Progenitor cell of endocrine pancreas (in vitro differentiated cells): ENCODE data around the gene CNNM3. TPM values are rescaled to one million over a fixed set of nuclear protein-coding genes. Genes with fewer than 3 reads are reported as not detected.
"Not testable (repeated sequence)": the region's sequence is repeated elsewhere in the genome, so short reads cannot be mapped to it uniquely, and the experiment has no call there.

Experiments used
- DNase-seq: peaks from one replicate; pipeline ENCODE4 v3.0.0; 2021; ENCODE audit warnings: low spot score; ENCODE audit not compliant: unreplicated experiment
- H3K27ac Mint-ChIP-seq: 2 replicates; pipeline ENCODE4 v1.8.0; 2021; ENCODE audit warnings: mild to moderate bottlenecking, moderate library complexity, mixed read lengths
- H3K27me3 Mint-ChIP-seq: 2 replicates; pipeline ENCODE4 v1.8.0; 2021; ENCODE audit warnings: mixed read lengths
- H3K36me3 Mint-ChIP-seq: 2 replicates; pipeline ENCODE4 v1.8.0; 2022; ENCODE audit warnings: mixed read lengths; ENCODE audit not compliant: insufficient read depth
- H3K4me1 Mint-ChIP-seq: 2 replicates; pipeline ENCODE4 v1.8.0; 2021; ENCODE audit warnings: low read depth, mixed read lengths
- H3K4me3 Mint-ChIP-seq: 2 replicates; pipeline ENCODE4 v1.8.0; 2021; ENCODE audit warnings: low read depth, mild to moderate bottlenecking, moderate library complexity, mixed read lengths
- H3K9me3 Mint-ChIP-seq: 2 replicates; pipeline ENCODE4 v1.8.0; 2021; ENCODE audit warnings: low read depth, mixed read lengths
- total RNA-seq: library from RNA; stranded (reverse); gene quantifications from 2 replicates; pipeline ENCODE4 v1.2.1, GENCODE V29; 2021
- TF ChIP-seq, protein P1 (sequence below): fragments of 200-600 bp; sonication (generic); IDR thresholded peaks from one replicate; pipeline ENCODE4 v1.5.0; 2021; ENCODE audit warnings: antibody characterized with exemption, mild to moderate bottlenecking; ENCODE audit not compliant: unreplicated experiment

Gene CNNM3
- total RNA-seq, 1 donor from 2014 or later, result 54.0 TPM

DNA sequence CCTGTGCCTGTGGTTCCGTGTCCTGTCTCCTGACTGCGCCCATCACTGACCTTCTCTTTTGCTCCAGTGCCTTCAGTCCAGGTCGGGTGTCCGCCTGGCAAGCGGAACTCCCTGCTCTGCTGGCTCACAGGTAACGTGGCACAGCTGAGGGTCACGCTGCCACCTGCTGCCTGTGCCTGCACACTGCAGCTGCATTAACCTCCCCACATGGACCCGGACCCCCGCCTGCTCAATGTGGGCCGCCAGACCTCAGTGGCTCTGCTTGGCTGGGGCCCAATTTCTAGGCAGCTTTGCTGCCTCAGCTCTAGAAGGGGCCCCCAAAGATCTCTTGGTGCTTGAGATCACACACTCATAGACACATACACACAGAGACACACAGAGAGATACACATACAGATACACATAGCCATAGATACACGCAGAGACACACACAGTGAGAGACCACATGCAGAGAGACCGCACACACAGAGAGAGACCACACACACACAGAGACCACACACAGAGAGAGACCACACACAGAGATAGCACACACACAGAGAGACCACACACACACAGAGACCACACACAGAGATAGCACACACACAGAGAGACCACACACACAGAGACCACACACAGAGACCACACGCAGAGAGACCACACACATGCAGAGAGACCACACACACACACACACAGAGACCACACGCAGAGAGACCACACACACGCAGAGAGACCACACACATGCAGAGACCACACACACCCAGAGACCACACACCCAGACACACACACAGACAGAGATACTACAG lies 14.9 kb upstream of the CNNM3 start:
- peak; percentile 55 for DNase-seq
- Mint-ChIP-seq H3K36me3 (peaks cover 2% of the 10 kb centered on the region), H3K27me3 (no peaks in the 10 kb centered on the region), H3K9me3 (peaks cover under 1% of the 10 kb centered on the region), H3K4me1 (peaks cover under 1% of the 10 kb centered on the region), H3K27ac (no peak overlapping the region), H3K4me3 (no peak overlapping the region)
- TF ChIP-seq, protein P1, sequence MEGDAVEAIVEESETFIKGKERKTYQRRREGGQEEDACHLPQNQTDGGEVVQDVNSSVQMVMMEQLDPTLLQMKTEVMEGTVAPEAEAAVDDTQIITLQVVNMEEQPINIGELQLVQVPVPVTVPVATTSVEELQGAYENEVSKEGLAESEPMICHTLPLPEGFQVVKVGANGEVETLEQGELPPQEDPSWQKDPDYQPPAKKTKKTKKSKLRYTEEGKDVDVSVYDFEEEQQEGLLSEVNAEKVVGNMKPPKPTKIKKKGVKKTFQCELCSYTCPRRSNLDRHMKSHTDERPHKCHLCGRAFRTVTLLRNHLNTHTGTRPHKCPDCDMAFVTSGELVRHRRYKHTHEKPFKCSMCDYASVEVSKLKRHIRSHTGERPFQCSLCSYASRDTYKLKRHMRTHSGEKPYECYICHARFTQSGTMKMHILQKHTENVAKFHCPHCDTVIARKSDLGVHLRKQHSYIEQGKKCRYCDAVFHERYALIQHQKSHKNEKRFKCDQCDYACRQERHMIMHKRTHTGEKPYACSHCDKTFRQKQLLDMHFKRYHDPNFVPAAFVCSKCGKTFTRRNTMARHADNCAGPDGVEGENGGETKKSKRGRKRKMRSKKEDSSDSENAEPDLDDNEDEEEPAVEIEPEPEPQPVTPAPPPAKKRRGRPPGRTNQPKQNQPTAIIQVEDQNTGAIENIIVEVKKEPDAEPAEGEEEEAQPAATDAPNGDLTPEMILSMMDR, result peak; percentile 83

GRCh38 chr2:96801786-96802595 lies 14.1 kb upstream of the CNNM3 start:
- Mint-ChIP-seq H3K36me3 (peaks cover 6% of the 10 kb centered on the region), H3K9me3 (peaks cover 3% of the 10 kb centered on the region), H3K27me3 (no peaks in the 10 kb centered on the region), H3K4me1 (peaks cover 4% of the 10 kb centered on the region), H3K27ac (no peak overlapping the region), H3K4me3 (no peak overlapping the region)
- TF ChIP-seq, protein P1, result no peak
- no peak for DNase-seq

DNA sequence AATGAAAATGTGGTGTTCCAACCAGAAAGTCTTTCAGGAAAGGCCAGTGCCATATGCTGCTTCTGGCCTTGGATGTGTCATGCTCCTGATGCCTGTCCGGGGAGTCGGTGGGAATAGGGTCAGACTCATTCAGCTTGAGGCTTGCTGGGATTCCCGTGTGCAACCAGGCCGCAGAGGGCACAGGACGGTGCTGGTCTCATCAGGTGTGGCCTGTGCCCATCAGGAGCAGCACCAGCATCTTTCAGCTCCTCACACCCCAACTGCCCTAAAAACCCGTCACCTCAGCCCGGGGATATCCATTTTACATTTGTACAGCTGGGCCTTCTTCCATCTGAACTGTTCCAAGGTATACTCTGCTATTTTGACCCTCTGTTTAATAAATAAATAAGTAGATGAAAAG lies 13.3 kb upstream of the CNNM3 start:
- H3K4me3 Mint-ChIP-seq, result no peak overlapping the region
- no peak for DNase-seq
- no peaks in the 10 kb centered on the region for H3K27me3 Mint-ChIP-seq
- H3K9me3 Mint-ChIP-seq, result peaks cover 3% of the 10 kb centered on the region
- H3K27ac Mint-ChIP-seq, result no peak overlapping the region
- TF ChIP-seq, protein P1, result no peak
- H3K4me1 Mint-ChIP-seq, result peaks cover 4% of the 10 kb centered on the region
- peaks cover 6% of the 10 kb centered on the region for H3K36me3 Mint-ChIP-seq

GRCh38 chr2:96804986-96805385 lies 11.1 kb upstream of the CNNM3 start:
- TF ChIP-seq, protein P1, result no peak
- H3K4me1 Mint-ChIP-seq, result peaks cover 4% of the 10 kb centered on the region
- no peak overlapping the region for H3K27ac Mint-ChIP-seq
- H3K4me3 Mint-ChIP-seq, result no peak overlapping the region
- peaks cover 3% of the 10 kb centered on the region for H3K9me3 Mint-ChIP-seq
- H3K36me3 Mint-ChIP-seq, result peaks cover 11% of the 10 kb centered on the region
- H3K27me3 Mint-ChIP-seq, result no peaks in the 10 kb centered on the region
- DNase-seq, result no peak

DNA sequence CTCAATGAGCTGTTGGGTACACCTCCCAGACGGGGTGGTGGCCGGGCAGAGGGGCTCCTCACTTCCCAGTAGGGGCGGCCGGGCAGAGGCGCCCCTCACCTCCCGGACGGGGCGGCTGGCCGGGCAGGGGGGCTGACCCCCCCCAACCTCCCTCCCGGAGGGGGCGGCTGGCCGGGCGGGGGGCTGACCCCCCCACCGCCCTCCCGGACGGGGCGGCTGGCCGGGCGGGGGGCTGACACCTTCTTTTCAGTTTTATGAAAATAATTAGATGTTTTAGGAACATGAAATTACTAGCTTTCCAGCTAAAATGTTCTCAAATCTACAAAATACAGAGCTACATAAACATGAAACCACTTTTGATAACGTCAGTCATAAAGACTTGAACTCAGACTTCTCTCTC lies 10.1 kb upstream of the CNNM3 start:
- not testable (repeated sequence) for H3K27ac Mint-ChIP-seq, H3K4me1 Mint-ChIP-seq, H3K27me3 Mint-ChIP-seq, DNase-seq, H3K4me3 Mint-ChIP-seq, H3K9me3 Mint-ChIP-seq
- peaks cover 11% of the 10 kb centered on the region for H3K36me3 Mint-ChIP-seq
